NAMALWA (cell line): ENCODE results near the gene LIAS.
"Not testable (repeated sequence)": the region's sequence is repeated elsewhere in the genome, so short reads cannot be mapped to it uniquely, and the experiment has no call there.

ENCODE experiments used
- DNase-seq: peaks from one replicate; pipeline ENCODE4 v3.0.0-alpha.2; 2015; ENCODE audit warnings: low spot score

LIAS gene

DNA sequence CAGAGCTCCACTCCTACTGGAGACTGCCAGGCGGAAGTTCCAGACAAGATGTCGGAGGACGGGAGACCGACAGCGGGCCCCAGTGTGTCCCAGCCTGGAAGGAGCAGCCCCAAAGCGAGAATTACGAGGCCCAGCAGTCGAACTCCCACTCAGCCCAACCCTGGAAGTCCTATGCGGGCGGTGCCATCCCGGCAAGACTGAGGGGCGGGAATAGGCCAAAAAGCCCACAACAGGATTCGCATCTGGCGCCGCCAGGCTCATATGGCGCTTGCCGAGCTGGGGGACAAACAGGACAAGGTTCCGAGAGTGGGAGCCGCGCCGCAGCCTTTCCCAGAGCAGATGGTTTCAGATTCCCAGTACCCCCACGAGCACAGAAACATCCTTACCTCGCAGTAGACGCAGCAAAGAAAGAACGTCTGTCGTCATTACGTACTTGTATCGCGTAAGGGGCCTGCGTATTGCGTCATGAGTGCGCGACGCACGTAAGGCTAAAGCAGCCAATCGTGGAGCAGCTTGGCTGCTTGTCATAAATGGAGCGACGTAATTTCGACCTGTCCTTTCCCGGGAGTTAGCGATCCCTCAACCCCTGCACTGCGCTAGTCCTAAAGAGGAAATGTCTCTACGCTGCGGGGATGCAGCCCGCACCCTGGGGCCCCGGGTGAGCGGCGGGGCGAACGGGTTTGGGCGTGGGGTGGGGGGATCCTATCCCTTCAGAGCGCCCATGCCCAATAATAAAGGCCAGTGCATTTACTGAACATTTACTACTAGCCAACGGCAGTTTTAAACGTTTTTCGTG, at the start of gene LIAS, which contains the start of gene RPL9:
LIAS (plus strand) TSS at position 552 of the 796 bp plus-strand sequence; CDS start at position 614, 62 bp downstream.
RPL9 (minus strand) TSS at position 418 of the 796 bp plus-strand sequence. CDS start 483 bp downstream, outside the sequence.
- peak; percentile 98 for DNase-seq

DNA sequence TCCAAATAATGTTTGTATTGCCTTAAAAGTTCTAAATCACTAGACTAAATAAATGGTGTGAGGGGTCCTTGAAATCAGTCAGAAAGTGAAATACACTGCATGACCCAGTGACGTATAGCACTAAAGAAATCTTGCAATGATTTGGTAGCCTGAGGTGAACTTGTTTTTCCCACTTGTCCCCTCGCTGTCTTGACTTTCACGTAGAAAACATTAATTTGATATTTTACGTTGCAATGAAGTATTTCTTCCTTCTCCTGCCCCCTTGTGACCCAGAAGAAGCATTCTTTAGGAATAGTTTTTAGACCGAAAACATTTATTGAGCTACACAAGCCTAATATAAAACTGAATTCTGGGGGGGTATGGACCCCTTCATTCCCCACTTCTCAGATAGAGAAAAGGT, 48.4 kb upstream of the LIAS start:
- peak; percentile 13 for DNase-seq

DNA sequence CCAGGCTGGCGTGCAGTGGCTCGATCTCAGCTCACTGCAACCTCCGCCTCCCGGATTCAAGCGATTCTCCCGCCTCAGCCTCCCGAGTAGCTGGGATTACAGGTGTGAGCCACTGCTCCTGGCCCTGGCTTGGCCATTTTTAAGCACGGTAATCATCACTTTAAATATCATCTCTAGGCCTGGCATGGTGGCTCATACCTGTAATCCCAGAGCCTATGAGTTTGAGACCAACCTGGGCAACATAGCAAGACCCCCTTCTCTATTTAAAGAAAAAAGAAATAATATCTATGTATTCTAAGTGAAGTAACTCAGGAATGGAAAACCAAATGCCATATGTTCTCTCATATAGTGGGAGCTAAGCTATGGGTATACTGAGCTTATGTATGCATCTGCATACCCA, 47.3 kb upstream of the LIAS start:
- DNase-seq: not testable (repeated sequence)

DNA sequence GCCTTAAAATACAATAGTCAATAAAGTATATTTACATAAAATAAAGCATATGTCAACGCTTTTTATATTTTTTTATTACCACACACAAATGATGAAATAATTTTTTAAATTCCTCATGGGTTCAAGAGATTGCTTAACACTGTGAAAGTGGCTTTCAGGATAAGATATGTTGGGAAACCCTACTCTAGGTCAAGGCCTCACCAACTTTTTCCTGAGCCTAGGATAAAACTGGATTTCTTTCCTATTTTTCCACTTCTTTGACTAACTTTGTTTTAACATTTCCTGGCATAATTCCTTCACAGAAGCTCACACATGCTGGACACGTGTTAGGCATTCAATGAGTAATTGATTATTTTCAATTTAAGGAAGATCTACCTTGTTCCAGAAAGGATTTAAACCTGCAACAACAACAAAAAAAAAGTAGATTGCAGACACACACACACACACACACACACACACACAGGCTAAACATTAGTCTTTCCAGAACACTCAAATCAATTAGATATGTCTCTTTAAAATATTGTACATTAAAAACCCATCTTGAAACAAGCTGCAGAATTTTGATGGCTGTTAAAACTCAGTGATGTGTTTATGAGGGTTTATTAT, 43.1 kb upstream of the LIAS start:
- DNase-seq: no peak

DNA sequence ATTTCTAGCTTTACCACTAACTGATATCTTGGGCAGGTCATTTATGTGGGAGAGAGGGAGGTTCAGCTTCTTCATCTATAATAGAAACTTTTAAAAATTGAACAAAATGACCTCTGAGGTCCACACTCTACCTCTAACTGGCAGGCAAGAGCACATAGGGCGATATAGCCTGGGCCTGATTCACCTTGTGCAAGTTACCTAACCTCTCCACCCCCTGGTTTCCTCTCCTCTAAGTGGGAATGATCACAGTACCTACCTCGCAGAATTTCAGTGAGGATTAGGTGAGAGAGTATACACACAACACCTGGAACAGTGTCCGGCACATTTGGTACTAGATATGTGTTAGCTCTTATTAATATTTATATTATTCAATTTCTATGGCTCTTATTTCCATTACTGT, 36.6 kb upstream of the LIAS start:
- DNase-seq: no peak

DNA sequence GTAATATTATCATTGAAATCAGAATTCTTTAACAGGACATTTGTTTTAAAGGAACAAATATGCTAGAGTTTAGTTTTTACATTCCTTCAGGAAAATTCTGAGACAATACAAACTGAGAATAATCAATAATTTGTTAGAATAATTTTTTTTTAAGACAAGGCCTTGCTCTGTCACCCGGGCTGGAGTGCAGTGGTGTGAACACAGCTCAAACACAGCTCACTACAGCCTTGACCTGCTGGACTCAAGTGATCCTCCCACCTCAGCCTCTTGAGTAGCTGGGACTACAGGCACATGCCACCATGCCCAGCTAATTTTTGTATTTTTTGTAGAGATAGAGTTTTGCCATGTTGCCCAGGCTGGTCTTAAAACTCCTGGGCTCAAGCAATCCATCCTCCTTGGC, 33.6 kb upstream of the LIAS start:
- DNase-seq: not testable (repeated sequence)

DNA sequence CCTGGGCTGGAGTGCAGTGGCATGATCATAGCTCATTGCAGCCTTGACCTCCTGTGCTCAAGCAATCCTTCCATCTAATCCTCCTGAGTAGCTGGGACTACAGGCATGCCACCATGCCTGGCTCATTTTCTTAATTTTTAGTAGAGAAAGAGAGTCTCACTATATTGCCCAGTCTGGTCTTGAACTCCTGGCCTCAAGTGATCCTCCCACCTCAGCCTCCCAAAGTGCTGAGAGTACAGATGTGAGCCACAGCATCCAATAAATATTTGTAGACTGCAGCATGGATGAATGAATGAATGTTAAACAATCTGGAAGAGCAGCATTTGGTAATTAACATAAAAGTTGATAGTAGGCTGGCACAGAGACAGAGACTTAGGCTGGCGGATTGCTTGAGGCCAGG, 32.1 kb upstream of the LIAS start:
- DNase-seq: no peak

DNA sequence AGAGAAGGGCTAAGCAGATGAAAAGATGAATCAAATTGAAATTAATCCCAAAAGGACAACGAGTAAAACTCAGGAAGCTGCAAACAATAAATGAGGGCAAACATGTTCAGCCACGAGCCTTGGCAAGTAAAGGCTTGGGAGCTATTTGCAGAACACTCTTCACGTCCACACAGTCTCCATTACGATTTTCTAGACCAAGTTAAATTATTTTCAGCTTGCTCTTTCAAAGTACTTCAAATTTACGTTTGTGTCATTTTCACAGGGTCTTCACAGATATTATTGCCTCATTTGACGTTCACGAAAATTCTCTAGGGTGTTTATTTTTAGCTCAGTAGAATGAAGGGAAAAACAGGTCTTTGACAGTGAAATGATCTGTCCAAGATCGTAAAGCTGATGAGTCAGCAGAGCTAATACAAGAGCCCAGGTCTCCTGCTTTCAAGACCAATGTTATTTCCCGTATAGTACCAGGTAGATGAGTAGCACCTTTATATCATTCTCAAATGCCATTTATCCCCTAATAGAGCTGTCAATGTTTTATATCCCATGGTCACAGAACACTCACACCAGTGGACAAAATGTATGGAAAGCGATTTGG, 31.2 kb upstream of the LIAS start:
- no peak for DNase-seq

DNA sequence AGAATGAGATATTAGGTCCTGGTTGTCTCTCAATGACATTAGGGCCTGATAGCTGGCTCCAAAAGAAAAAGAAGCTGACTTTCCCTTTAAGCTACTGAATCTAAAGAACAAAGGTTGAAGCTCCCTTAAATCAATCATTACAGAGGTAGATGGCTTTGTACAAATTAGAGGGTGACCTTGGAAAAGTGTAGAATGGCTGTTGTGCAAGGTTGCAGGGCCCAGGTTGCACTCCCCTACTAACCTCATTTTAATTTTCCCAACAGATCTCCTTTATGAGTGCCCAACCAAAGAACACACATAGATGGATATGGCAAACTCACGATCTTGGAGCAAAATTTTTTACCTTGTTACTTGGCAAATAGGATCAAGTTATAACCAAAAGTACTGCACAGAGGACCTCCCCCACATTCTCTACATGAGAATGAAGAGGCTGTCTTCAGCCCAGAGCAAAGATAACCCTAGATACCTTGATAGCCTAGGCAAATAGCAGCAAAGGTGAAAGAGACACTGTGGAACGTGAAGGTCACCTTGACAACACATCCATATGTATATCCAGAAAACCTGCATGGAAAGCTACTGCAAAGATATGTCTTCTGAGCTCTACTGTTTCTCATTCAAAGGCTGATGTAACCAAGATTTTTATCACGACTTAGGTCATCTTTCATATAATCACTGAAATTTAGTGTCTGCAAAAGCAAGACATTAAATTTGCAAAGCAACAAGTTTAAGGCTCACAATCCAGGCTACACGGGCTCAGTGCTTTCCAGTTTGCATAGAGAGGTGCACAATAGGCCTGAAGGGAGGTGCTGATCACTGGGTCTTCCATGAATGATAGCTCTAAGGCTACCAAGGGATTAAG, 29.2 kb upstream of the LIAS start:
- no peak for DNase-seq

DNA sequence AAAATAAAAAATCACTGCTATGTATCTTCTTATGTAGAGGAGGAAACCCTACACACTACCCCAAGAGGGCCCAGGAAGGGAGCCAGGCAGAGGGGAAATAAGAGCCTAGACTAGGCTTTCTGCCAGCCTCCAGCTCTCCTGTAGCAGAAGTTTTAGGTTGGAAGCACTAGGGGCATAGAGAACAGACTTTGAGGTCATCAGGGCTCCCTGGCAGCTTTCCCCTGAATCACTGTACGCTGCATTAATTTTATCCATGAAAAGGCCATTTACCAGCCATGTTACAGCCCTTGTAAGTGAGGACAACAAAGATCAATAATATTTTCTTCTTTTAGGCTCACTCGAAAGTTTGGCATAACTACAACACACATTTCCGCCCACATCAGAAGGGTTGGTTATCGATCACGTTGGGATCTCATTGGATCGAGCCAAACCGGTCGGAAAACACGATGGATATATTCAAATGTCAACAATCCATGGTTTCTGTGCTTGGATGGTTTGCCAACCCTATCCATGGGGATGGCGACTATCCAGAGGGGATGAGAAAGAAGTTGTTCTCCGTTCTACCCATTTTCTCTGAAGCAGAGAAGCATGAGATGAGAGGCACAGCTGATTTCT, 24.9 kb upstream of the LIAS start:
- no peak for DNase-seq

DNA sequence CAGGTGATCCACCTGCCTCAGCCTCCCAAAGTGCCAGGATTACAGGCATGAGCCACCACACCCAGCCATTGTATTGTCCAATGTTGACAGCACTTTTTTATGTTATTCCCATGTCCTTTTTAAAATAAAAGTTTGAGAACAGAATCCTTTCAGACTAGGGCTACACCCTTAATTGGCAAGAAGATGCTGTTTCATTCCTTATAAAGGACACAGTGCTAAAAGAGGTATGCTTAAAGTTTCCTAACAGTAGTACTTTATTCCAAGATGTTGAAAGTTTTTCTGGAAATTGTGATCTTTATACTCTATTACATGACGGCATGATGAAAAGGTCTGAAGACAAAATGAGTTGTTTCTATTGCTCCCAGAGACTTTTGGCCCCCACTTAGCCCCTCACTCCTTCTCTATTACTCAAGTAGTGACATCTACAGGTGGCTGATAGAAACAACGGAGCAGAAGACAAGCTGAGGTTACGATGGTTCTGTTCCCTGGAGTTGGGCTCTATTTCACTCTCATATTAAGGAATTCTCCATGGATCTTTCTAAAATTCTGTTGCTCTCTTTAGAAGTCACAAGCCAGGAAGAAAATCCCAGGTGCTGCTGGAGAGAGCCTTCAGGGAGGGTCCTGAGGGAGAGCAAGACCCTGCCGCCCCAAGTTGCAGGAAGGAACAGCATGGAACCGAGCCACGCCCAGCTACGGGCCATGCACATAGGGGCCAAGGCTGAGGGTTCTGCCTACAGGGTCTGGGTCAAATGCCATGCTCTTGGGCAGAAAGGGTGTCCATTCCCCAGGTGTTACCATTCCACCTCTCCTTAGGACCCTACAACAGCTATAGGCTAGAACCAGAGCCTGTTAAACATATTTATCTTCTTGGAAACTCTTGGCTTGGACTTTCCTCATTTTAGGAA, 22.9 kb upstream of the LIAS start:
- DNase-seq: peak; percentile 43

DNA sequence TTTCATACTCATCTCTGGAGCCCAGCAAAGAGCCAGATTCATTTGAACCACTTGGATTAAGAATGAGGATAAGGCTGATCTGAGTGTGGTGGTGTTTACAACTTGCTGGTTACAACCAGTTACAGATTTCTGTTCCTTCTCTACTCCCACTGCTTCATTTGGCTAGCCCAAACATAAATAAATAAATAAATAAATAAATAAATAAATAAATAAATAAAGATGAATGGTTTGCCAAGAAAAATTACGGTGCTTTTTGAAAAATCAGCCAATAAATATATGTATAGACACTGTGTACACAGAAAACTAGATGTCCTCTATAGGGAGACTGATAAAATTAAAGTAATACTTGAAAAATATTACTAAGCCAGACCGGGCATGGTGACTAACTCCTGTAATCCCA, 17.3 kb upstream of the LIAS start:
- no peak for DNase-seq

DNA sequence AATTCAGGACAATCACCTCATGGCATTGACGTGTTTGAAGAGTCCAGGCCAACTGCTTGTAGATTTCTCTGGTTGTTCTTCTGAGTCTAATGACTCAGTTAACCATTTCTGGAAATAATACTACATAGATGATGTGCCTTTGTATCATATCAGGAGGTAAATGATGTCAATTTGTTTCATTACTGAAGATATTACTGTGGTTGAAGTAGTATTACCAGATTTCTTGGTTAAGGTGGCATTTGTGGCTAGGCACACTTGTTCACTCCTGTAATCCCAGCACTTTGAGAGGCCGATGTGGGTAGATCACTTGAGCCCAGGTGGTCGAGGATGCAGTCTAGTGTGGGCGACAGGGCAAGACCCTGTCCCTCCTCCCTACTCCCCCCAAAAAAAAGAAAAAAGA, 15.9 kb upstream of the LIAS start:
- DNase-seq: no peak

DNA sequence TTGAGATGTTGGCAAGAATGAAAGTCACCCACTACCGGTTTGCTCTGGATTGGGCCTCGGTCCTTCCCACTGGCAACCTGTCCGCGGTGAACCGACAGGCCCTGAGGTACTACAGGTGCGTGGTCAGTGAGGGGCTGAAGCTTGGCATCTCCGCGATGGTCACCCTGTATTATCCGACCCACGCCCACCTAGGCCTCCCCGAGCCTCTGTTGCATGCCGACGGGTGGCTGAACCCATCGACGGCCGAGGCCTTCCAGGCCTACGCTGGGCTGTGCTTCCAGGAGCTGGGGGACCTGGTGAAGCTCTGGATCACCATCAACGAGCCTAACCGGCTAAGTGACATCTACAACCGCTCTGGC, 12.4 kb upstream of the LIAS start:
- DNase-seq: no peak

DNA sequence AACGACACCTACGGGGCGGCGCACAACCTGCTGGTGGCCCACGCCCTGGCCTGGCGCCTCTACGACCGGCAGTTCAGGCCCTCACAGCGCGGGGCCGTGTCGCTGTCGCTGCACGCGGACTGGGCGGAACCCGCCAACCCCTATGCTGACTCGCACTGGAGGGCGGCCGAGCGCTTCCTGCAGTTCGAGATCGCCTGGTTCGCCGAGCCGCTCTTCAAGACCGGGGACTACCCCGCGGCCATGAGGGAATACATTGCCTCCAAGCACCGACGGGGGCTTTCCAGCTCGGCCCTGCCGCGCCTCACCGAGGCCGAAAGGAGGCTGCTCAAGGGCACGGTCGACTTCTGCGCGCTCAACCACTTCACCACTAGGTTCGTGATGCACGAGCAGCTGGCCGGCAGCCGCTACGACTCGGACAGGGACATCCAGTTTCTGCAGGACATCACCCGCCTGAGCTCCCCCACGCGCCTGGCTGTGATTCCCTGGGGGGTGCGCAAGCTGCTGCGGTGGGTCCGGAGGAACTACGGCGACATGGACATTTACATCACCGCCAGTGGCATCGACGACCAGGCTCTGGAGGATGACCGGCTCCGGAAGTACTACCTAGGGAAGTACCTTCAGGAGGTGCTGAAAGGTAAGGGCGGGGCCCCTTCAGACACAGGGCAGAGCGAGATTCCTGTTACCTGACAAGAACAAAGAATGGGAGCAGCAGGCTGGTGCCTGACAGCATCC, 11.8 kb upstream of the LIAS start:
- DNase-seq: no peak

DNA sequence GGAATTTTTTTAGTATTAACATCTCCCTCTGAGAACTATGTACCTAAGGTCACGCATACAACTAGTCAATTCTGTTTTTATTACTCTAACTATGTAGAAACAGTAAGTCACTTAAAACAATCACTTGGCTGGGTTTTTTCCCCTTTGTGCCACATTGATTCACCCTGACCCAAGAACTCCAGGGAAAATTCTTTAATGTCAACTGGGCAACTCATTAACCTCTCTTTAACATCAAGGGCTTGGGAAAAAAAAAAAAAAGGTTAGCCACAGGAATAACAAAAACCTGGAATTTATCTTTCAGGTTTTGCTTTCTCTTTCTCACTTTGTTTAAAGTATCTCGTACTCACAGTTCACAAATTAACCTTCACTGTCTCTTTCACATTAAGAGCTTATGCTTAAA, 8.2 kb upstream of the LIAS start:
- DNase-seq: no peak

DNA sequence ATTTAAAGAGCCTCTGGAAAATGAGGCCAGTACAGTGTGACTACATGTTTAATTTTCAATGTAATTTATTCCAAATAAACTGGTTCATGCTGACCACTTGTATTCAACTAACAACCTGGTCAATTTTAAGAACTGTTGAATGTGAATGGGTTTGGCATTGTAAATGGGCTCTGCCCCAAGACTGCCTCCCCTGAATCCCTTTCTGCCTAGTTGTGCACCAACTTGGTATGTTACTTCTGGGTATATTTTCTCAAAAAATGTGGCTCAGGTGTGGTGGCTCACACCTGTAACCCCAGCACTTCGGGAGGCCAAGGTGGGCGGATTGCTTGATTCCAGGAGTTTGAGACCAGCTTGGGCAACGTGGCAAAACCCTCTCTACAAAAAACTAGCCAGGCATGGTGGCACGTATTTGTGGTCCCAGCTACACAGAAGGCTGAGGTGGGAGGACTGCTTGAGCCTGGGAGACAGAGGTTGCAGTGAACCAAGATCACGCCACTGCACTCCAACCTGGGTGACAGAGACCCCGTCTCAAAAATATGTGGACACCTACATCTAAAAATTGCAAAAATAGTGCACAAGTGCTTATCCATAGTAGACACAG, 7.3 kb upstream of the LIAS start:
- no peak for DNase-seq

DNA sequence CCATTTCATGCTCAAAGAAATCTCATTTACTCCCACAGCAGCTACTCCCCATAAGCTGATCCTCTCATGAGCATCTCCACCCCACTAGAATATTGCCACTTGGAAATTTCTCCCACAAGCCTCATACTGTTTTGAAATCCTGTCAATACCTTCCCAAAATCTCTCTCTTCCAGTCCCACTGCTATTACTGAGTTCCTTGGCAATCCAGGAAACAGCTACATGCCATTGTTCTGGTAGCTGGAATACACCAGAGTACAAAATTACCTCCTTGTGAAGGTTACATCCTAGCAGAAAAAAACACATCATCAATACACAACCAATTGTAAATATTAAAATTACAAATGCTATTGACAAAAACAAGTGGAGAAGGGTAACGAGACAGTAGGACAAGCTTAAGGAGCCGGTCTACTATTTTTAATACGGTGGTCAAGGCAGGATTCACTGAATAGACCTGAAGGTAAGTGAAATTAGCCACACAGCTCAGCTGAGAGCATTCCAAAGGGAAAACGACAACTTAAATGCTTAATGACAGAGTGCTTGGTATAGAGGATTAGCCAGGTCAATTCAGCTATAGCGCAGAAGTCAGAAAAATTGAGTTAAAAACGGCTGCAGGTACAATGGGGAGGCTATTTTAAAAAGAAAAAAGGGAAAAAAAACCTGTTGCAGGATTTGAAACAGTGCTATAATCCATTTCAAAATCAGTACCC, 6.5 kb upstream of the LIAS start:
- DNase-seq: no peak
